Rectal smooth muscle tissue (tissue), 1 donor: Measurements from ENCODE around the gene EFHD2.
A peak's percentile ranks its signal among the peaks of the same experiment; 100 is the strongest.
"Not testable (repeated sequence)": the region's sequence is repeated elsewhere in the genome, so short reads cannot be mapped to it uniquely, and the experiment has no call there.

Source experiments
- H3K27ac ChIP-seq: one replicate; pipeline ENCODE4 v1.7.0; 2013; ENCODE audit warnings: low read depth, low read length, inconsistent platforms
- H3K27me3 ChIP-seq: one replicate; pipeline ENCODE4 v1.7.0; 2013; ENCODE audit warnings: low read length; ENCODE audit not compliant: control insufficient read depth, insufficient read depth
- H3K36me3 ChIP-seq: one replicate; pipeline ENCODE4 v1.7.0; 2013; ENCODE audit warnings: low read length; ENCODE audit not compliant: control insufficient read depth, insufficient read depth
- H3K4me1 ChIP-seq: one replicate; pipeline ENCODE4 v1.7.0; 2013; ENCODE audit warnings: low read length; ENCODE audit not compliant: control insufficient read depth, insufficient read depth
- H3K4me3 ChIP-seq: one replicate; pipeline ENCODE4 v1.7.0; 2013; ENCODE audit warnings: low read length
- H3K9ac ChIP-seq: one replicate; pipeline ENCODE4 v1.7.0; 2013; ENCODE audit warnings: low read length

The EFHD2 gene

DNA sequence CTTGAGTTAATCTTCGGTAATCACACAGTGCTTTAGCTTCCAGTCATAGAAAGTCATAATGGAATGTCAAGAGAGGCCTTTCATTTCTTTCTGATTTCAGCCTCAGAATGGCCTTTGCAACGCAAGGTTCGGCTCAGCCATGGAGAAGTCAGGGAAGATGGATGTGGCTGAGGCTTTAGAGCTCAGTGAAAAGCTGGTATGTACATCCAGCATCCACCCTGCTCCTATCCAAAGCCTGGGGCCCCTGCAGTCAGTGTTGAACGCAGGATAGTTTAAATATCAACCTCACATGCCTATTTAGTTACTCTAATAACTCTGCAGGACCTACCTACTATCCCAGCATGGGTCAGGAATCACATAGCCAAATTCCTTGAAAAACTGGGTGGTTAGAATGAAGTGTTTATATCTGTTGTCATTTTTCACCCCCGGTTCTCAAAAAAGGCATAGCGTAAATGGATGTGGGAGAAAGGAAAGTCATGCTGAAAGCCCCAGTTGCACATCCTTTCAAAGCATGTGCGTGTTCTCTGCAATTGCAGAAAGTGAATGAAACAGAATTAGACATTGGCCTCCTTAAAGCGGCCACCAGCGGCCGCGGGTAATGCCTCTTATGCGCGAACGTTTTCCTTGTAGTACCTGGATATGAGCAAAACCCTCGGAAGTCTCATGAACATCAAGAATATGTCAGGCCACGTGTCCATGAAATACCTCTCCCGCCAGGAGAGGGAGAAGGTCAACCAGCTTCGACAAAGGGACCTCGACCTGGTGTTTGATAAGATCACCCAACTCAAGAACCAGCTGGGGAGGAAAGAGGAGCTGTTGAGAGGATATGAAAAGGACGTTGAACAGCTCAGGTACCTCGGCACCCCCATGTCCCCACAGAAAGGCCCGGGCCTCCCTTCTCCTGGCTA is 28.8 kb upstream of the EFHD2 start:
- no peak overlapping the region for H3K4me3 ChIP-seq
- no peak overlapping the region for H3K9ac ChIP-seq
- no peaks in the 10 kb centered on the region for H3K27me3 ChIP-seq
- H3K36me3 ChIP-seq, result no peaks in the 10 kb centered on the region
- H3K27ac ChIP-seq, result no peak overlapping the region
- H3K4me1 ChIP-seq, result no peaks in the 10 kb centered on the region

DNA sequence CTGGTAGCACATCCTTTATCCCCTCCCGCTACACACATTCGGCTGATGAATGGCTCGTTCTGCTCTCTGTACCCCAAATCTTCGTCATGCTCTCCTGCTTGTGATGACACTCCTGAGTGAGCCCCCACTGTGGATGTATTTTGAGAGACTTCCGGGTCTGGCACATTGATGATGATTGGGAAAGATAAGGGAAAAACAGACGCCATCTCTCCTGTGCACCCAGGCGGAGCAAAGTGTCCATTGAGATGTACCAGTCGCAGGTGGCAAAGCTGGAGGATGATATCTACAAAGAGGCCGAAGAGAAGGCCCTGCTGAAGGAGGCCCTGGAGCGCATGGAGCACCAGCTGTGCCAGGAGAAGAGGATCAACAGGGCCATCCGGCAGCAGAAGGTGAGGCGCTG is 27.9 kb upstream of the EFHD2 start:
- Histone ChIP-seq H3K27me3 (no peaks in the 10 kb centered on the region), H3K4me1 (no peaks in the 10 kb centered on the region), H3K27ac (no peak overlapping the region), H3K4me3 (no peak overlapping the region), H3K9ac (no peak overlapping the region), H3K36me3 (no peaks in the 10 kb centered on the region)

DNA sequence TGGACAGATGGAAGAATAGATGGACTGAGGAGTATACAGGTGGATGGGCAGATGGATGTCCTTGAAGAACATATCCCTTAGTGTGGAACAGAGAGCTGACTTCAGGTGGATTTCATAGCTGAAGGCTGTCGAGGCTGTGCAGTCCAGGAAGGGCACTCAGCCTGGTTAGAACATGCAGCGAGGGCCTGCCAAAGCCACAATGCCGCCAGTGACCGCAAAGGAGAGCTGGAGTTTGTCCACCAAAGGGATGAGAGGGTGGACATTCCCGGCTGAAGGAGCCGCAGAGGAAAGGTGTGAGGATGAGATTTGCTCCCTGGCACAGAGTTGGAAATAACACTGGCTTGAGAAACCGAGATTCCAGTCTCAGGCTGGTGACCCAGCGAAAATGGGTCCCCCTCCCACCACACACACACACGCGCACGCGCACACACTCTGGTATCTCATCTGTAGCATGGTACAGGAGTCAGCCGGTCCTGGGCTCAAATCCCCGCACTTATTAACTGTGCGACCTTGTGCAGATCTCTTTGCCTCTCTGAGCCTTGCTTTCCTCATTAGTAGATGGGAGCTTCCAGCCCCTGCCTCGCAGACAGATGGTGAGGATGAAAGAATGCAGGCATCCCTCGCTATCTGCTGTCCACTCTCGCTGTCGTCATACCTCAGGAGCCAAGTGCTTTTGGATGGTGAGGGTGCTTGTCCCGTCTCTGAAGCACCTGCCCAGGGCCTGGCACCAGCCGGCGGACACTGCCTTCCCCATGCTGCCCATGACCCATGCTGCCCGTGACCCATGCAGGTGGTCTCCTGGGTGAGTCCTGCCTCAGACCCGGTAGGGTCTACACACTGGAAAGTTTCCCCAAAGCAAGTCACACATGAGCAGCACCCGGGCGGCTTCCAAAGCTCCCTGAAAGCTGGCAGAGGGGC is 26.8 kb upstream of the EFHD2 start:
- Histone ChIP-seq H3K9ac (no peak overlapping the region), H3K4me3 (no peak overlapping the region), H3K27ac (no peak overlapping the region), H3K27me3 (no peaks in the 10 kb centered on the region), H3K4me1 (no peaks in the 10 kb centered on the region), H3K36me3 (no peaks in the 10 kb centered on the region)

DNA sequence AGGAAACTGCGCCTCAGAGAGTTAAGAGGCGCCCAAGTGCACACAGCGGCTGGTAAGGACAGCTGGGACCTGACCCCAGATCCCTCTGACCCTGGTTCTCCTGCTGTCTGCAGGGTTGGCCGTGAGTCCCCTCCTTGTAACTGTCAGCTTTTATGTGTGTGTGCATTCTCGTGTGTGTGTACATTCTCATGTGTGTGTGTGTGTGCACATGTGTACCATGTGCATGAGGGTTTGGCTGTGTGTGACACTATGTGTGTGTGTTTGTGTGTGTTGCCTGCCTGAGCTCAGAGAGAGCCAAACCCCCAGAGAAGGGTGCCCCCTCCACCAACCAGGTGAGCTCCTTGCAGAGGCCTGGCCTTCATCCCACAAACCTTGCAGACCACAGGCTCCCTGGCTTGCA is 25.9 kb upstream of the EFHD2 start:
- Histone ChIP-seq H3K9ac (no peak overlapping the region), H3K27ac (no peak overlapping the region), H3K4me3 (no peak overlapping the region), H3K4me1 (no peaks in the 10 kb centered on the region), H3K27me3 (no peaks in the 10 kb centered on the region), H3K36me3 (no peaks in the 10 kb centered on the region)

DNA sequence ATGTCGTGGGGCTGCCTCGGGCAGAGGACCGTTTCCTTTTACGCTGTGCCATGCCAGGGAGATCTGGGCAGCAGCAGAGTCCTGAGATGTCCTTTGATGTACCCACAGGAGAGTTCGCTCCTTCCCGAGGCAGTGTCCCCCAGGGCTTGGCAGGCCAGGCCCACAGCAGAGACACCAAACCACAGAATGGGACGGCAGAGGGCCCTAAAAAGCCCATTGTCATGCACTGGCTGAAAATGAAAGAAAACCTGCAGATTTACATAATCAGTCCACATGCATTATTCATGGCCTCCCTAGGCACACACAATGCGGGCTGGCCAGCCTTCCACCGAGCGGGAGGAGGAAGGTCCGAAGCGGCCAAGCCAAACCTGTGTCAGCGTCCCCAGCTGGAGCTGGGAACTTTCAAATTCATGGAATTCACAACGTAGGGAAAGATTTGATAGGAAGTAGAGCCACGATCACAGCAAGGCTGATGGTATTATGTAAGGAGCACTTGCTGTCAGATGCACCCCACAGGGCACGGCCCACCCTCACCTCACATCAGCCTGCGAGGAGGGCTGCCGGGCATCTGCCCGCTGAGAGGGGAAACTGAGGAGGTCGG is 25.3 kb upstream of the EFHD2 start:
- Histone ChIP-seq H3K27ac (no peak overlapping the region), H3K9ac (no peak overlapping the region), H3K27me3 (no peaks in the 10 kb centered on the region), H3K36me3 (no peaks in the 10 kb centered on the region), H3K4me3 (peak overlapping the region; percentile 28), H3K4me1 (no peaks in the 10 kb centered on the region)

DNA sequence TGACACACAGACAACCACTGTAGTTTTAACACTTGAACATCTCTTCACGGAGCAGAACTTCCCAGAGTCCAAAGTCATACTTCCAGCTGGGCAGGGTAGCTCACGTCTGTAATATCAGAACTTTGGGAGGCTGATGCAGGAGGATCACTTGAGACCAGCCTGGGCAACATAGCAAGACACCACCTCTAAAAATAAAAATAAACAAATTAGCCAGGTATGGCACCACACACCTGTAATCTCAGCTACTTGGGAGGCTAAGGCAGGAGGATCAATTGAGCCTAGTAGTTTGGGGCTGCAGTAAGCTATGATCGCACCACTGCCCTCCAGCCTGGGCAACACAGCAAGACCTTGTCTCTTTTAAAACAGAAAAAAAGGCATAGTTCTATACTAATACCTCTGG is 24.3 kb upstream of the EFHD2 start:
- H3K4me1 ChIP-seq, result no peaks in the 10 kb centered on the region
- no peak overlapping the region for H3K27ac ChIP-seq
- no peaks in the 10 kb centered on the region for H3K36me3 ChIP-seq
- H3K4me3 ChIP-seq, result no peak overlapping the region
- H3K9ac ChIP-seq, result no peak overlapping the region
- no peaks in the 10 kb centered on the region for H3K27me3 ChIP-seq

DNA sequence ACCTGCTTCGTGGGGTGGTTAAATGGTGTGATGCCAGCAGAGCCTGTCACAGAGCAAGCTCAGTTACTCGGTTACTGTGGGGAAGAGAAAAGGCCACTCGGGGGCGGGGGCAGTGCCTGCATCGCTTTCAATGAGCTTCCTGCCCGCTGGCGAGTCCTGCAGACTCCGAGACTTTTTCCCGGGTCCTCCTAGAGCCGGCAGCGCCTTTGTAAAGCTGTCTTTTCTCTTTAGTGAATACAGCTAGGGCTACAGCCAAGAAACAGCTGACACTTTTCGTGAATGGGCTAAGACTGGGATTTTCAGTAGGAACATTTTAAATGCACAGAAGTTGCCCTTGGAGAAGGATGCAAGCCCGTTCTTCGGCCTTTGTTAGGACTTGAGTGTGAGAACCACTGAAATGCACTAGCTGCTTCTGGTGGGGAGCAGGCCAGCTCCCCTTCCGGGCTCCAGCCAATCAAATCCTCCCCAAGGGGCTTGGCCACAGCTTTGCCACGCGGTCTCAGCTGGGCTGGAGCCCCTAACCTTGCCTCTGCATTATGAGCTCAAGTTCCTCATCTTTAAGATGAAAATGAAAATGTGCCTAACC is 23.4 kb upstream of the EFHD2 start:
- no peak overlapping the region for H3K9ac ChIP-seq
- H3K27ac ChIP-seq, result no peak overlapping the region
- no peaks in the 10 kb centered on the region for H3K4me1 ChIP-seq
- H3K36me3 ChIP-seq, result no peaks in the 10 kb centered on the region
- H3K27me3 ChIP-seq, result no peaks in the 10 kb centered on the region
- H3K4me3 ChIP-seq, result peak overlapping the region; percentile 9

DNA sequence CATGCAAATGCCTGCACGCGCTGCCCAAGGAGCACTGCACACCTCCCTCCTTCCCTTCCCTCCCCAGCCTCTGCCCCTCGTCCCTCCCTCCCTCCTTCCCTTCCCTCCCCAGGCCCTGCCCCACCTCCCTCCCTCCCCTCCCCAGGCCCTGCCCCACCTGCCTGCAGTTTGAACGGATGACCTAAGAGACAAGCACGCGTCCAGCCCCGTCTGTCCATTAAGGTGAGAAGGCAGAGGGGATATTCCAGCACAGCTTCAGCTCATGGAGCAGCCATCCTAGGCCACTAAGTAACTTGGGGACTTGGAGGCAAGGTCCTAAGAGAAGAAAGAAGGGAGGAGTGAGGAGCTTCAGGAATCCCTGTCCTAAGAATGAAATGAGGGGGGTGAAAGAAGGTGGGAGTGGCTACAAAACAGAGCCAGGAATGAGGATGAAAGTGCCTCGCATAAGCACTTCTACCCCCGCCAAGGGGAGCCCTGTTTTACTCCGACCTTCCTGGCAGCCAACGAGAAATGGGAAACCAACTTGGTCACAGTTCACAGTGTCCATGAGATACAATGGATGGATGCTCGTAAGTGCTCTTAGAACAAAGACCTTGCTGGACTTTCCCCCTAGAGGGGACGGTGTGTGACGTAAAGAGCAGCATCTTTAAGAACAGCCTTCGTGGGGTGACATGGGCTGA is 21.3 kb upstream of the EFHD2 start:
- no peaks in the 10 kb centered on the region for H3K27me3 ChIP-seq
- no peak overlapping the region for H3K4me3 ChIP-seq
- H3K27ac ChIP-seq, result no peak overlapping the region
- H3K36me3 ChIP-seq, result no peaks in the 10 kb centered on the region
- no peak overlapping the region for H3K9ac ChIP-seq
- no peaks in the 10 kb centered on the region for H3K4me1 ChIP-seq

DNA sequence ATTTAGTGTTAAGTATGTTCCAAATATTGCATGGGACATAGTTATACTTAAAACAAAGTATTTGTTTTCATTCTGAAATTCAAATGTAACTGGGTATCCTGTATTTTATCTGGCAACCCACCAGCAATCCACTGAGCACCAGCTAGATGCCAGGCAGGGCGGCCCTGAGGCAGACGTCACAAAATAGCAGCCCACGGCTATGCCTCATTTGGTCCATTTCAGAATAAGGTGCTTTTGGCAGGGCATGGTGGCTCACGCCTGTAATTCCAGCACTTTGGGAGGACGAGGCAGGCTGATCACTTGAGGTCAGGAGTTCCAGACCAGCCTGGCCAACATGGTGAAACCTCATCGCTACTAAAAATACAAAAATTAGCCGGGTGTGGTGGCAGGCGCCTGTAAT is 19.9 kb upstream of the EFHD2 start:
- not testable (repeated sequence) for H3K36me3 ChIP-seq, H3K4me1 ChIP-seq, H3K27me3 ChIP-seq, H3K9ac ChIP-seq, H3K4me3 ChIP-seq, H3K27ac ChIP-seq

DNA sequence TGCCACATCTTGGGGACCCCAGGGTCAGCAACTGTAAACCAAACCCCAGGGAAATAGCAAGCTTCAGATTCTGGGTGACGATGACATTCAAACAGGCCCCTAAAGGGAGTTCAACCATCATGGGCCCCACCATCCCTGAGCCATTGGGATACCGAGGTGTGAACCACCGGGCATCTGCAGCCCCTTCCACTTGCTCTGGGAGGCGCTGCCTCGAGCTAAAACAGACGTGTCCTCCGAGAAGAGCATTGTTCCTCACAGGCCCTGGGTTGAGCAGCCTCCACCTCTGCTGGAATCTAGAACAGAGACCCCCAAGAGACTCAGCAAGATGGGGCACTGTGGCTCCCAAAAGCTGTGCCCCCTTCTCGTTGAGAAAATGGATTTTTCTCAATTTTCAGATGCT is 19.0 kb upstream of the EFHD2 start:
- Histone ChIP-seq H3K4me1 (no peaks in the 10 kb centered on the region), H3K9ac (no peak overlapping the region), H3K36me3 (no peaks in the 10 kb centered on the region), H3K27ac (no peak overlapping the region), H3K27me3 (no peaks in the 10 kb centered on the region), H3K4me3 (no peak overlapping the region)

DNA sequence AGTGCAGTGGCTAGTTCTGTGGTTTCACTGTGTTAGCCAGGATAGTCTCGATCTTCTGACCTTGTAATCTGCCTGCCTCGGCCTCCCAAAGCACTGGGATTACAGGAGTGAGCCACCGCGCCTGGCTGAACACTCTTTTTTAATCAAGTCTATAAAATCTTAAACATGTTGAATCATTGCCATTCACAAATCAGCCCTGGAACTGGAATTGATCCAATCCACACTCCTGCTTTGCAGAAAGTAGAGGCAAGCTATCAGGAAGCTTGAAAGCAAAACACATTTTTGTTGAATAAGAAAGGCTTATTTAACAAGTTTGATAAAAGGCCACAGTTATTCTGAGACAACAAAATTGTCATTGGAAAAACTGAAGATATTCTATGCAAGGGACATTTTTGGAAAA is 18.3 kb upstream of the EFHD2 start:
- Histone ChIP-seq H3K4me3 (no peak overlapping the region), H3K27me3 (no peaks in the 10 kb centered on the region), H3K27ac (no peak overlapping the region), H3K36me3 (no peaks in the 10 kb centered on the region), H3K9ac (no peak overlapping the region), H3K4me1 (no peaks in the 10 kb centered on the region)
